Lung (tissue), 12 donors: ENCODE measurements around the gene UBE2G2. TPM values are rescaled to one million over a fixed set of nuclear protein-coding genes. Genes with fewer than 3 reads are reported as not detected.

Experiments
- ATAC-seq: fragments of 200-7000 bp; cut with Tn5 transposase; one replicate; pipeline ENCODE4 v1.9.1; 2020; ENCODE audit warnings: moderate number of reproducible peaks; ENCODE audit not compliant: insufficient read depth, low FRiP score
- DNase-seq, 3 donors: peaks; one replicate each; pipeline ENCODE4 v3.0.0-alpha.2; 2013 to 2017
- H3K27ac ChIP-seq, 2 donors: one replicate each; pipeline ENCODE4 v1.5.1; 2013; ENCODE audit warnings: mild to moderate bottlenecking in 2 of 2, moderate library complexity in 2 of 2, control low read depth in 1 of 2, inconsistent platforms in 1 of 2, low read depth in 1 of 2, low read length in 1 of 2
- H3K27me3 ChIP-seq, 3 donors: one replicate each; pipeline ENCODE4 v1.5.1; 2013; ENCODE audit warnings: low read length in 2 of 3; ENCODE audit not compliant: control insufficient read depth in 3 of 3, insufficient read depth in 3 of 3
- H3K36me3 ChIP-seq, 4 donors: one replicate each; pipeline ENCODE4 v1.5.1; 2013; ENCODE audit warnings: low read length in 4 of 4, mild to moderate bottlenecking in 1 of 4, moderate library complexity in 1 of 4; ENCODE audit not compliant: control insufficient read depth in 4 of 4, insufficient read depth in 4 of 4
- H3K4me1 ChIP-seq, 5 donors: one replicate each; pipeline ENCODE4 v1.5.1; 2013; ENCODE audit warnings: low read length in 5 of 5, mild to moderate bottlenecking in 2 of 5, moderate library complexity in 1 of 5; ENCODE audit not compliant: control insufficient read depth in 5 of 5, insufficient read depth in 5 of 5
- H3K4me3 ChIP-seq: one replicate; pipeline ENCODE4 v1.5.1; 2013; ENCODE audit warnings: mild to moderate bottlenecking, control low read depth, moderate library complexity
- H3K9ac ChIP-seq, 2 donors: one replicate each; pipeline ENCODE4 v1.5.1; 2013; ENCODE audit warnings: low read length in 2 of 2, control low read depth in 1 of 2; ENCODE audit not compliant: insufficient read depth in 1 of 2
- H3K9me3 ChIP-seq, 4 donors: one replicate each; pipeline ENCODE4 v1.5.1; 2013; ENCODE audit warnings: low read length in 3 of 4, mild to moderate bottlenecking in 1 of 4, moderate library complexity in 1 of 4; ENCODE audit not compliant: control insufficient read depth in 4 of 4, insufficient read depth in 3 of 4
- WGBS, 2 donors: extraction: QIAGEN DNeasy Blood & Tissue Kit; methylation state at CpG; one replicate each; pipeline ENCODE4 v1.1.7; 2013; 5-methylcytosine and 5-hydroxymethylcytosine counted together
- polyA plus RNA-seq, 2 donors: library from polyadenylated mRNA; stranded (reverse); fragments of 200-250 nt; gene quantifications; one replicate each; pipeline ENCODE4 v1.2.1, GENCODE V29; 2013
- total RNA-seq, 2 donors: library from RNA; depleted of rRNA in 1 of 2; stranded (reverse); fragments of >200 nt in 1 of 2; gene quantifications; one replicate each; pipeline ENCODE4 v1.2.1, GENCODE V29; 2014 to 2021
- TF ChIP-seq, protein P1 (sequence below): IDR thresholded peaks from 2 replicates; pipeline ENCODE4 v1.5.1; 2012; ENCODE audit warnings: mild to moderate bottlenecking; ENCODE audit errors: control extremely low read depth, extremely low read depth
- donor health status: control.
- donor health status: control.
- donor health status: Bipolar disorder and iron deficiency.
- donor health status: healthy.
- donor health status: DM: yes; HTN: yes; CAD: no.

UBE2G2 gene
- total and polyA plus RNA-seq, 4 donors = 35.6 to 93.2 (median 67.5) TPM

DNA sequence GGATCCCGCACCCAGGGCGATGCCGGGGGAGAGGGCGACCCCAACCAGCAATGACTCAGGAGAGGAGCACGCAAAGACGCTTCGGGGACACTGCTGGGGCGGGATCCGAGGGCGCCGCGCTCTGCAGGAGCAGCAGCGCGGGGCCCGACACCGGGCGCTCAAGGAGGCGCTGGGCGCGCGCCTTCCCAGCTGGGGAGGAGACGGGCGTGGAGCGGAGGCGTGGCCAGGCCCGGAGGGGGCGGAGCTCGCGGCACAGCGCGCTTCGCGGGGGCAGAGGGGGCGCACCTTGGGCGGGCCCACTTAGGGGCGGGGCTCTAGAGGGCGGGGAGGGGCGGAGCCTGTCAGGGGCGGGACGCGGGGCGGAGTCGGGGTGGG is 15.9 kb upstream of the UBE2G2 start:
- Histone ChIP-seq H3K9me3 (peaks cover 0 to 11% (median 2%) of the 10 kb centered on the region in 4 donors), H3K4me3 (peak overlapping the region; percentile 65), H3K27me3 (no peaks in the 10 kb centered on the region), H3K4me1 (peaks cover 0 to 10% (median 5%) of the 10 kb centered on the region in 5 donors), H3K9ac (no peak overlapping the region), H3K27ac (peak overlapping the region; percentile 91 to 96), H3K36me3 (peaks cover 0 to 14% (median 5%) of the 10 kb centered on the region in 4 donors)
- WGBS, 2 donors = 1% methylated on average over 23 to 43 of the region's 43 CpGs
- TF ChIP-seq, protein P1, sequence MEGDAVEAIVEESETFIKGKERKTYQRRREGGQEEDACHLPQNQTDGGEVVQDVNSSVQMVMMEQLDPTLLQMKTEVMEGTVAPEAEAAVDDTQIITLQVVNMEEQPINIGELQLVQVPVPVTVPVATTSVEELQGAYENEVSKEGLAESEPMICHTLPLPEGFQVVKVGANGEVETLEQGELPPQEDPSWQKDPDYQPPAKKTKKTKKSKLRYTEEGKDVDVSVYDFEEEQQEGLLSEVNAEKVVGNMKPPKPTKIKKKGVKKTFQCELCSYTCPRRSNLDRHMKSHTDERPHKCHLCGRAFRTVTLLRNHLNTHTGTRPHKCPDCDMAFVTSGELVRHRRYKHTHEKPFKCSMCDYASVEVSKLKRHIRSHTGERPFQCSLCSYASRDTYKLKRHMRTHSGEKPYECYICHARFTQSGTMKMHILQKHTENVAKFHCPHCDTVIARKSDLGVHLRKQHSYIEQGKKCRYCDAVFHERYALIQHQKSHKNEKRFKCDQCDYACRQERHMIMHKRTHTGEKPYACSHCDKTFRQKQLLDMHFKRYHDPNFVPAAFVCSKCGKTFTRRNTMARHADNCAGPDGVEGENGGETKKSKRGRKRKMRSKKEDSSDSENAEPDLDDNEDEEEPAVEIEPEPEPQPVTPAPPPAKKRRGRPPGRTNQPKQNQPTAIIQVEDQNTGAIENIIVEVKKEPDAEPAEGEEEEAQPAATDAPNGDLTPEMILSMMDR = no peak
- DNase-seq (peak; percentile 89 to 95 (median 93)), ATAC-seq (peak; percentile 91)

DNA sequence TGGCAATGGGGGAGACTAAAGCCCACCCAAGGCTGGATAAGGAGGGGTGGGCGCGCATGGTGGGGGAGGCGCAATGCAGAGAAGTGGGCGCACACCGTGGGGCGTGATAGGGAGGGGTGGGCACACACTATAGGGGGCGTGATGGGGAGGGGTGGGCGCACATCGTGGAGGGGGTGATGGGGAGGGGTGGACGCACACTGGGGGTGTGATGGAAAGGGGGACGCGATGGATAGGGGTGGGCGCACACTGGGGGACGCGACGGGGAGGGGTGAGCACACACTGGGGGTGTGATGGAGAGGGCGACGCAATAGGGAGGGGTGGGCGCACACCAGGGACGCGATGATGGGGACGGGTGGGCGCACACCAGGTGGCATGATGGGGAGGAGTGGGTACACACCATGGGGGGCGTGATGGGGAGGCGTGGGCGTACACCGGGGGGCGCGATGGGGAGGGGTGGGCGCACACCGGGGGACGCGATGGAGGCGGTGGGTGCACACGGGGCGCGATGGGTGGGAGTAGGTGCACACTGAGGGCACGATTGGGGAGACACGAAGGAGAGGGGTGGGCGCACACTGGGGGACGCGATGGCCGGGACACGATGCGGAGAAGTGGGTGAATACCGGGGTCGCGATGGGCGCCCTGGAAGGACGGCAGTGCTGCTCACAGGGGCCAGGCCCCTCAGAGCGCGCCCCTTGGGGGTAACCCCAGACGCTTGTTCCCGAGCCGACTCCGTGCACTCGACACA is 15.3 kb upstream of the UBE2G2 start:
- no peak overlapping the region for H3K9ac ChIP-seq
- H3K36me3 ChIP-seq = peaks cover 0 to 16% (median 5%) of the 10 kb centered on the region in 4 donors
- TF ChIP-seq, protein P1 = no peak
- no peak for DNase-seq
- no peaks in the 10 kb centered on the region for H3K27me3 ChIP-seq
- peaks cover 0 to 10% (median 5%) of the 10 kb centered on the region in 5 donors for H3K4me1 ChIP-seq
- no peak overlapping the region for H3K27ac ChIP-seq
- 60 to 63% methylated on average over 57 of the region's 57 CpGs for WGBS, 2 donors
- no peak for ATAC-seq
- H3K4me3 ChIP-seq = peak overlapping the region; percentile 60
- peaks cover 0 to 10% (median 1%) of the 10 kb centered on the region in 4 donors for H3K9me3 ChIP-seq

DNA sequence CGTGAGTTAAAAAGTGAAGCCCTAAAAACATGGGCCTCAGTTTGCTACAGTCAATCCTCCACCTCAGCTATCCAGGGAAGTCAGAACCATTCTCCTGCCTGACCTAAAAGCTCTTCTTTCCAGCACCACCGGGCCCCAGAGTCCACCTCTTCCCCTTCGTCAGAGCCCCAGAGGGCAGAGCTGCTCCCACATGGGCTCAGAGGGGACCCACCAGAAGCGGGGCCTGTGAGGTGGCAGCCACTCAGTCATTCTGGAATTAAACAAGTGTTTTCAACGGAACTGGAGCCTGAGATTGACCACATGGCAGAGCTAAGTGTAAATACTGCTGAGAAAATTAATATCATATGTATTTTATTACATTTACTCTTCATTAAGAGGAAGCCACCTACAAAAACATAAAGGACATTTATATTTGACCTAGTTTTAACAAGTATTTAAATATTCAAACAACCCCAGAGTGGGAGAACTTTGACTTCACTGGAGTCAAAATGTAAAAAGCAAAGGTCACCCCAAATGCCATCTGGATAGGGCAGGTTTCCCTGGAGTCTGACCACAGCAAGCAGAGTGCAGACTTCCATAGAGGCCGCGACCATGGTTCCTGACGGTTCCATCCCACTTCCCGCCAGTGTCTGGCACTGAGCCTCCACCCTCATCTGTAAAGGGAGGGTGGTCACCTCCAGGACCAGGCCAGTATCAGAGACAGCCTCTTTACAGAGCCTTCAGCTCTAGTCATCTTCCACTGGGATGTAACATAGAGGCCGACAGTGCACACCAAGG is 14.4 kb upstream of the UBE2G2 start:
- DNase-seq (no peak), ATAC-seq (no peak)
- no peak overlapping the region for H3K4me3 ChIP-seq
- H3K4me1 ChIP-seq = peaks cover 0 to 10% (median 5%) of the 10 kb centered on the region in 5 donors
- WGBS, 2 donors = 70 to 74% methylated on average over 10 of the region's 10 CpGs
- H3K27me3 ChIP-seq = no peaks in the 10 kb centered on the region
- H3K9me3 ChIP-seq = peaks cover 0 to 6% (median 0%) of the 10 kb centered on the region in 4 donors
- TF ChIP-seq, protein P1 = no peak
- H3K9ac ChIP-seq = no peak overlapping the region
- H3K36me3 ChIP-seq = peaks cover 0 to 16% (median 7%) of the 10 kb centered on the region in 4 donors
- H3K27ac ChIP-seq = no peak overlapping the region
